Pons (tissue), 1 donor: Measurements from ENCODE around the gene GIMAP7.
"Not testable (repeated sequence)": the region's sequence is repeated elsewhere in the genome, so short reads cannot be mapped to it uniquely, and the experiment has no call there.

Experiments
- DNase-seq: peaks from one replicate; pipeline ENCODE4 v3.0.0-alpha.2; 2016; ENCODE audit warnings: low spot score

Gene GIMAP7

GRCh38 chr7:150513758-150514157, 914 bp upstream of the GIMAP7 start:
- DNase-seq, result no peak

DNA sequence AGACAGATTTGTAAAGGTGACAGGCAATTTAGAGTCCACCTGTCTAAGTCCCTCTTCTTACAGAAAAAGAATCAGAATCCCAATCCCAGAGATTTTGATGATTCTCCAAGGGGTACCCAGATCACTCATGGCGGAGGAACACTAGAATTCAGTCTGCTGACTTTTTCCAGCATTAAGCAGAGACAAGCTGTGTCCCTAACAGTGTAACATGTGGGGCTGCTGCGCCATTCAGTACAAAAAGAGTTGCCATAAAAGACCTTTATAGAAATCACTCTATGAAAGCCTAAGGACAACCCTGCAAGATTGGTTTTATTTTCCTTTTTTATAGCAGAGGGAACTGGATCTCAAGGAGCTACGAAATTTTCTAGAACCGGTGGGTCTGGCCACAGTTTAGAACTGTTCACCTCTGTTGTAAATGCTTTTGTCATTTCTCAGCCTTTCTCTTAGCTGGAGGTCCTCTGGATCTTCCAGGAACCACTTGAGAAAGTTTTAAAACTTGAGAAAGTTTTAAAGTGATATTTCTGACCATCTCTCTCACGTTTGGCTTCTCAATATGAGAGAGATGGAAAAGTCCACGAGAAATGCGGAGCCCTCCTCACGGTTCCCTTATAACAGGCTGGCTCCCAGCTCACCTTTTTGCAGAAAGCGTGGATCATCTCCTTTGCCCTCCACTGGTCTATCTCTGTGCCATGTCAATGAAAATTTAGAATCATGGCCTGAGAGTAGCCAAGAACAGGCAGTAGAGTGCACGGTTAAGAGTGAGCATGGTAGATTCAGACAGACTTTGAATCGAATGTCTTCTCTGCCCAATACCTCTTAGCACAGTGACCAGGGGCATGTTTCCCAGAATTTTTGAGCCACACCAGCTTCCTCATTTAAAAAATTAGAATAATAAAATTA, 826 bp downstream of the GIMAP7 start:
- peak; percentile 9 for DNase-seq

- DNase-seq, result no peak
Observed at GRCh38 chr7:150516956-150517745, 2.5 kb downstream of the GIMAP7 start.

- no peak for DNase-seq
Observed at GRCh38 chr7:150519310-150519709, 4.6 kb downstream of the GIMAP7 start.

DNA sequence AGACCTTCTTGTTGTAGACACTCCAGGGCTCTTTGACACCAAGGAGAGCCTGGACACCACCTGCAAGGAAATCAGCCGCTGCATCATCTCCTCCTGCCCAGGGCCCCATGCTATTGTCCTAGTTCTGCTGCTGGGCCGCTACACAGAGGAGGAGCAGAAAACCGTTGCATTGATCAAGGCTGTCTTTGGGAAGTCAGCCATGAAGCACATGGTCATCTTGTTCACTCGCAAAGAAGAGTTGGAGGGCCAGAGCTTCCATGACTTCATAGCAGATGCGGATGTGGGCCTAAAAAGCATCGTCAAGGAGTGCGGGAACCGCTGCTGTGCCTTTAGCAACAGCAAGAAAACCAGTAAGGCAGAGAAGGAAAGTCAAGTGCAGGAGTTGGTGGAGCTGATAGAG, 5.5 kb downstream of the GIMAP7 start:
- no peak for DNase-seq

GRCh38 chr7:150522931-150523330, 8.3 kb downstream of the GIMAP7 start:
- not testable (repeated sequence) for DNase-seq

GRCh38 chr7:150524018-150524417, 9.3 kb downstream of the GIMAP7 start:
- DNase-seq, result no peak

- no peak for DNase-seq
Observed at GRCh38 chr7:150531704-150532103, 17.0 kb downstream of the GIMAP7 start.

DNA sequence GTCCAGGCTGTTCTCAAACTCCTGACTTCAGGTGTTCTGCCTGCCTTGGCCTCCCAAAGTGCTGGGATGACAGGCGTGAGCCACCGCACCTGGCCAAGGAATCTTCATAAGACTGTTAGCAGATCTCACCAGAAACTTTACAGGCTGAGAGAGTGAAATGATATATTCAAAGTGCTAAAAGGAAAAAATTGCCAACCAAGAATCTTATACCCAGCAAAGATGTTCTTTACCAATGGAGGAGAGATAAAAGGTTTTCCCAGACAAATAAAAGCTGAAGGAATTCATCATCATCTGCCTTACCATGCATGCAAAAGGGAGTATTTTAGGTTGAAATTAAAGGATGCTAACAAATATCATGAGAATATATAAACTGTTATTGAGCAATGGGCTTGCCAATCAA, 23.6 kb downstream of the GIMAP7 start:
- DNase-seq, result no peak

- no peak for DNase-seq
Observed at GRCh38 chr7:150553163-150553562, 38.5 kb downstream of the GIMAP7 start.

GRCh38 chr7:150556521-150557138, 42.0 kb downstream of the GIMAP7 start:
- no peak for DNase-seq

DNA sequence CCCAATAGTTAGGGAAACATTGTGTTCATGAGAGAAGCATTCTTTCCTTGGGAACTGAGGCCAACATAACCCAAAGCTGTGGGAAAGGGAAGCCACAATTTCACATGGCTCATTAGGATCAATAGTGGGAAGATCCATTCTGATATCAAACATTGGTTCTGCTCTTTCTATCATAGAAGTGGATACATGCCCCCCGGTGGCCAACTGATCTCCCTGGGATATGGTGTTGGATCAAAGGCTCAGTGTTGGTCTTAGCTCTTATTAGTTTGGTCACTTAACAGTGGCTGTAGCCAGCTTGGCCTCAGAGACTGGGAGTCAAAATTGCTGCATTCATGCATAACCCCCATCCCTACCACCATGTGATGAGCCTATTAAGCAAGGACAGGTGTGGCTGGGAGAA, 45.8 kb downstream of the GIMAP7 start:
- no peak for DNase-seq

GRCh38 chr7:150562919-150563318, 48.2 kb downstream of the GIMAP7 start:
- DNase-seq, result no peak

- DNase-seq, result no peak
Observed at GRCh38 chr7:150564006-150564405, 49.3 kb downstream of the GIMAP7 start.

- no peak for DNase-seq
Observed at GRCh38 chr7:150564566-150564965, 49.9 kb downstream of the GIMAP7 start.

- no peak for DNase-seq
Observed at GRCh38 chr7:150565239-150565638, 50.6 kb downstream of the GIMAP7 start.

GRCh38 chr7:150566123-150566522, 51.5 kb downstream of the GIMAP7 start:
- DNase-seq, result no peak

DNA sequence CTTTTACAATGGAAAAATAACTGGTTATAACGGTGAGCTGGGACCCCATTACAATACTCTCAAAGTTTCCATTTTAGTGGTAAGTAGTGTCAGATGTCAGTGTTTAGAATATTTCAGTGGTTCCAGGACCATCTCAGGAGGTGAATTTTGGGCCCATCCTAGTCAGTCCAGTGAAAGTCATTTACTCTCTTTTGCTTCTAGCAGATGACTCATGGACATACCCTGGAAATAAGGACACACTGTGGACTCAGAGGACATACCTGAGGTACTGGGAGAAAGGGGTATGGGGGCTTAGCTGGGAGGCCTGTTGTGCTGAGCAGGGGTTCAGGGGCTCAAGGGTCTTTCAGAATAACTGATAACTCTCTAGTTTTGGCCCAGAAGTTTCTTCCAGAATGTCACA, 51.9 kb downstream of the GIMAP7 start:
- DNase-seq, result no peak

GRCh38 chr7:150567169-150567568, 52.5 kb downstream of the GIMAP7 start, which contains the start of gene GIMAP4:
TSS of gene GIMAP4 (plus strand) at chr7:150567390. CDS start at chr7:150569902, 2,512 bp downstream.
- peak; percentile 60 for DNase-seq

DNA sequence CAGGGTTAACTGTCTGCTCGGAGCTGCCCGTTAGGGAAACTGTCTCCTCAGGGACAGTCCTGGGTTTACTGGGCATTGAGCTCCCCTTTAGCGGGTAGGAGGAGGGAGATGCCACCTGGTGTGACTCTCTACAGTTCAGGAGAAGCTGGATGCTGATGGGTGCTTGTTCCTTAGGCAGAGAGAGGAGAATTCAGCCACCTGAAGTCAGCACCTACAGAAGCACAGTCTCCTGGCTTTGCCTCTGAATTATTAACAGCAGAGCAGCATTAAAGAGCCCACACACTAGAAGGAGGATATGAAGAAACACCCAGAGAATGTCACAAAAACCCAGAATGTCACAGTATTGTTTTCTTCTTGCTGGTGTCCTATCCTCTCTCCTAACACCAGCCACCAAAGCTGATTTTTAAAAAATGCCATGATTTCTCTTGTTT, 53.2 kb downstream of the GIMAP7 start:
- no peak for DNase-seq

GRCh38 chr7:150568714-150569113, 54.0 kb downstream of the GIMAP7 start:
- DNase-seq, result peak; percentile 9

- DNase-seq, result peak; percentile 30
Observed at GRCh38 chr7:150569245-150569955, 54.7 kb downstream of the GIMAP7 start.
